Activated naive CD8-positive, alpha-beta T cell treated with anti-CD3 and anti-CD28 coated beads for 36 hours (primary cell): ENCODE results near the gene PI4KA. TPM values are rescaled to one million over a fixed set of nuclear protein-coding genes. Genes with fewer than 3 reads are reported as not detected.
"Not testable (repeated sequence)": the region's sequence is repeated elsewhere in the genome, so short reads cannot be mapped to it uniquely, and the experiment has no call there.

Experiments used
- DNase-seq: peaks from one replicate; pipeline ENCODE4 v3.0.0; 2021
- H3K27ac Mint-ChIP-seq: one replicate; pipeline ENCODE4 v1.8.0; 2022; ENCODE audit warnings: mild to moderate bottlenecking, moderate library complexity, mixed read lengths
- H3K27me3 Mint-ChIP-seq: one replicate; pipeline ENCODE4 v1.8.0; 2022; ENCODE audit warnings: mild to moderate bottlenecking, mixed read lengths
- H3K36me3 Mint-ChIP-seq: one replicate; pipeline ENCODE4 v1.8.0; 2021; ENCODE audit warnings: mild to moderate bottlenecking, mixed read lengths
- H3K4me1 Mint-ChIP-seq: one replicate; pipeline ENCODE4 v1.8.0; 2021; ENCODE audit warnings: mixed read lengths
- H3K4me3 Mint-ChIP-seq: one replicate; pipeline ENCODE4 v1.8.0; 2022; ENCODE audit warnings: mild to moderate bottlenecking, moderate library complexity, mixed read lengths
- H3K9me3 Mint-ChIP-seq: one replicate; pipeline ENCODE4 v1.8.0; 2022; ENCODE audit warnings: mixed read lengths
- total RNA-seq, 2 experiments: library from RNA; stranded (reverse); gene quantifications; one replicate each; pipeline ENCODE4 v1.2.3, GENCODE V29; 2021

The PI4KA gene
- total RNA-seq, 2 experiments from 2014 or later, result 49.3 to 51.3 TPM

DNA sequence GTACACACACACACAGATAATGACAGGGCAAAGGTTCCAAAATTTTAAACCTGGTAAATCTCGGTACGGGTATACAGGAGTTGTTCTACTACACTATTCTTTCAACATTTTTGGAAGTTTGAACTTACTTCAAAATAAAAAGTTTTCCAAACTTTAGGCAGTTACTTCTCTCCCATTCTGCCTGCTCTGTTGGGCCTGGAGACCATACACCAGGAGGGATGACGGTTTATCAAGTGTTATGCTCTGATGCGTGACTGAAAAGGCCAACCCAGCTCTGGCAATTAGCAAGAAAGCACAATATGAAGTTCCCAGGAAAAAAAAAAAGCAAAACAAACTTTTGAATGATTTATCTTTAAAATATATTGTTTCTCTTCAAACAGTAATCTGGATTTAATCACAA is 83.7 kb downstream of the PI4KA start:
- Mint-ChIP-seq H3K27ac (no peak overlapping the region), H3K36me3 (peaks cover 3% of the 10 kb centered on the region), H3K27me3 (no peaks in the 10 kb centered on the region), H3K4me1 (peaks cover 9% of the 10 kb centered on the region), H3K9me3 (no peaks in the 10 kb centered on the region), H3K4me3 (no peak overlapping the region)
- no peak for DNase-seq

DNA sequence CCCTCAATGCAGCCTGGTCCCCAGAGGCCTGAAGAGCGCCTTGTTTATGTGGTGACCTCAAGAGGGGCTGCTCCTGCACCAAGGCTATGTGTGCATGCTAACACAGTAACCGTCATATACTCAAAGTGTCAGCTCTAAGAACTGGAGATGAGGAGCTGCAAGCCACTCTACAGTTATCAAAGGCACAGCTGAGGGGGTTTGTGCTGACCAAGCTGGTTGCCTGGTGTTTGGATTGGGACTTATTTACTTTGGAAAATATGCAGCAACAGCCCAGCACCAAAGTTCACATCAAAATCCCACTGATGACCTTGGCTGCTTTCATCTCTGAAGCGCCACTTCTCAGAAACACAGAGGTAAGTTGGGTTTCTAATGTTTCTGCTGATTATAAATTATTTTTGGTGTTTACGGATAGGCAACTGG is 84.8 kb downstream of the PI4KA start, which contains the start of gene SERPIND1:
SERPIND1 (plus strand) TSS at position 321 of the 420 bp plus-strand sequence. CDS start 5,200 bp downstream, outside the sequence.
- no peaks in the 10 kb centered on the region for H3K27me3 Mint-ChIP-seq
- peaks cover 3% of the 10 kb centered on the region for H3K4me1 Mint-ChIP-seq
- H3K9me3 Mint-ChIP-seq, result no peaks in the 10 kb centered on the region
- H3K27ac Mint-ChIP-seq, result no peak within 1 kb of the TSS
- no peaks in the 10 kb centered on the region for H3K36me3 Mint-ChIP-seq
- DNase-seq, result no peak
- no peak within 1 kb of the TSS for H3K4me3 Mint-ChIP-seq

DNA sequence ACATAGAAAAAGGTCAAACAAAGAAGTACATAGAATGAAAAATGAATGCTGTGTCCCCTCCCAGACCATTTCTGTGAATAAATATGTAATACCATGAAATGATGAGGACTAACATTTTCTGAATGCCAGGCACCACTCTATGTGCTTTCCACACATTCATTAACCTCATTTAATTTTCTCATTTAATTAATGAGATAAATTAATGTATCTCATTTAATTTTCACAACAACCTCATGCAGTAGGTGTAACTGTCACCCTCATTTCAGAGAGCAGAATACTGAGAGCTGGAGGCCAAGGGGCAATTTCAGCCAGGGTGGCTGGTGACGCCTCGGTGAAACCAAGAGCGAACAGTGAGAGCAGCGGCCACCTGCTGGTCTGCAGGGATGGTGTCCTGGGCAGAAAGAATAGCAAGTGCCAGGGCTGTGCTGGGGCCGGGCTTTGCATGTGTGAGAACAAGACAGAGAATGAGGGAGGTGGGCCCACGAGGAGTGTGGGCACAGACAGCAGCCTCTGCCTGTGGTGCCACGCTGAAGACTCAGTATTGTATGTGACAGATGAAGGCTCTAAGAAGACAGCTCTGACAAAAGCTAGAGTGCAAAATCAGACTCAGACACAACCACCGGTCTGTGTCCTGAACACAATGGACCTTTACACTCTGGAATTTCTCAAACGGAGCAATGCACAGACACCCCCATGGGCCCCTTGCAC is 86.5 kb downstream of the PI4KA start:
- Mint-ChIP-seq H3K27me3 (no peaks in the 10 kb centered on the region), H3K4me1 (no peaks in the 10 kb centered on the region), H3K36me3 (no peaks in the 10 kb centered on the region), H3K4me3 (no peak overlapping the region), H3K9me3 (no peaks in the 10 kb centered on the region), H3K27ac (no peak overlapping the region)
- no peak for DNase-seq

DNA sequence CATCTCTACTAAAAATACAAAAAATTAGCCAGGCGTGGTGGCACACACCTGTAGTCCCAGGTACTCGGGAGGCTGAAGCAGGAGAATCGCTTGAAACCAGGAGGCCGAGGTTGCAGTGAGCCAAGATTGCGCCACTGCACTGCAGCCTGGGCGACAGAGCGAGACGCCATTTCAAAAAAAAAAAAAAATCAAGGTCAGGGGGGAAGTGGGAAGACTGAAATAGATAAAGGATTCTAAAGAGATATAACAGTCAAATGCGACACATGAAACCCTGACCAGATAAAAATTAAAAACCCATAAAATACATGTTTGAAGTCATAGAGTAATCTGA is 89.2 kb downstream of the PI4KA start:
- DNase-seq, H3K4me1 Mint-ChIP-seq, H3K27ac Mint-ChIP-seq, H3K27me3 Mint-ChIP-seq, H3K9me3 Mint-ChIP-seq, H3K4me3 Mint-ChIP-seq, H3K36me3 Mint-ChIP-seq: not testable (repeated sequence)

DNA sequence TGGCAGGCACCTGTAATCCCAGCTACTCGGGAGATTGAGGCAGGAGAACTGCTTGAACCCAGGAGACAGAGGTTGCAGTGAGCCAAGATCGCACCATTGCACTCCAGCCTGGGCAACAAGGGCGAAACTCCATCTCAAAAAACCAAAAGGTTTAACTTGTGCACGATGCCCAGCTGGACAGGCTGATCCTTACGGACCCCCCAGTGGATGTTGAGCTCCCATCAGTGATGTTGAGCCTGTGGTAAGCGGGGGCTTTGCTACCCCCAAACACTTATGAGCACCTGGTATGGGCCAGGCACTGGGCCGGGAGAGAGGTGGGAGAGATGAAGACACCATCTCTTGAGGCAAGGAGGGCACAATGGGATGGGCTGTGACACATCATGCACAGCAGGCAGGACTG is 92.1 kb downstream of the PI4KA start:
- peaks cover 10% of the 10 kb centered on the region for H3K36me3 Mint-ChIP-seq
- H3K4me1 Mint-ChIP-seq, result no peaks in the 10 kb centered on the region
- DNase-seq, result no peak
- no peak overlapping the region for H3K27ac Mint-ChIP-seq
- H3K9me3 Mint-ChIP-seq, result no peaks in the 10 kb centered on the region
- H3K4me3 Mint-ChIP-seq, result no peak overlapping the region
- H3K27me3 Mint-ChIP-seq, result no peaks in the 10 kb centered on the region

DNA sequence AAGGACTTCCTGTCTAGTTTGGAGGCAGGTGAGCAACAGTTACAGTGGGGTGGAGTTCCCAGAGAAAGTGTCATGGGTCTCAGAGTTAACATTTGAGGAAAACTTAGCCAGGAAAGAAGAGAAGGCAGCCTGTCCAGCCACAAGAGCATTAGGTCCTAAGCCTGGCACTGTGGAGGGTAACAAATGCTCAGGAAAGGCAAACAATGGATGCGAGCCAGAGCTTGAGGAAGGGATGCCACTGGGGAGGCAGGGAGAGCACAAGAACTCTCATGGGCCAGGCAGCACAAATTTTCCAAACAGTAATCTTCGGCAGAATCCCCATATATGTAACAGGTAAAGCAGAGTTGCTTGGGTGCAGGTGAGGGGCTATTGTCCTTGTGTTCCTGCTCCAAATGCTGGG is 92.7 kb downstream of the PI4KA start:
- Mint-ChIP-seq H3K27ac (no peak overlapping the region), H3K27me3 (no peaks in the 10 kb centered on the region), H3K36me3 (peaks cover 10% of the 10 kb centered on the region), H3K9me3 (no peaks in the 10 kb centered on the region), H3K4me3 (no peak overlapping the region), H3K4me1 (no peaks in the 10 kb centered on the region)
- DNase-seq, result no peak

DNA sequence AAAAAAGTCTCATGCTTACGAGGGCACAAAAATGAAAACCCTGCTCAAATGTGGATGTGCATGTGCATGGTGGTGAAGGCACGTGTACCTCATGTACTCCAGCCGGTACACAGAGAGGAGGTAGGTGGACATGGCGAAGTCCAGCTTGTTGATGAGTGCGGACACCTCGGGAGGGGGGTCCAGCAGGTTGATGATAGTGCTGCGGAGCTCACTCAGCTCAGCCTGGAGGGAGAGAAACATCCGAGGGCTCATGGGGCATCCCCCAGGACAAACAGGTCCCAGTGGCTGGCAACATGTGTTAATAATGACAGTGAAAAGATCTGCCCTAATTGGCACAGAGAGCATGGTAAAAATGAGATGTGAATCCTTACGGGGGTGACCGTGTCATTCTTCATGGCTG is 93.9 kb downstream of the PI4KA start:
- no peaks in the 10 kb centered on the region for H3K9me3 Mint-ChIP-seq
- H3K4me3 Mint-ChIP-seq, result no peak overlapping the region
- H3K27ac Mint-ChIP-seq, result no peak overlapping the region
- peaks cover 12% of the 10 kb centered on the region for H3K36me3 Mint-ChIP-seq
- no peak for DNase-seq
- H3K4me1 Mint-ChIP-seq, result no peaks in the 10 kb centered on the region
- no peaks in the 10 kb centered on the region for H3K27me3 Mint-ChIP-seq

DNA sequence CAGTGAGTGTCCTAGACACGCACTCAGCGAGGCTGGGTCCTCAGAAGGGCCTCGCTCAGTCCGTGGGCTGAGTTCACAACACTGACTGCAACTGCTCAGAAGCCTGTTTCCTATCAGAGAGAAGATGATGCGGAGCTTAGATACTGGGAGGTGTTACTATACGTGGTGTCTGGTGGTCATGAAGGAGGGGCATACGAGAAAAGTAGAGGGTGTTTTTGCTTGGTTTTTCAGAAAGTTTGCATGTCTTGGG is 94.2 kb downstream of the PI4KA start:
- no peak for DNase-seq
- H3K27ac Mint-ChIP-seq, result no peak overlapping the region

DNA sequence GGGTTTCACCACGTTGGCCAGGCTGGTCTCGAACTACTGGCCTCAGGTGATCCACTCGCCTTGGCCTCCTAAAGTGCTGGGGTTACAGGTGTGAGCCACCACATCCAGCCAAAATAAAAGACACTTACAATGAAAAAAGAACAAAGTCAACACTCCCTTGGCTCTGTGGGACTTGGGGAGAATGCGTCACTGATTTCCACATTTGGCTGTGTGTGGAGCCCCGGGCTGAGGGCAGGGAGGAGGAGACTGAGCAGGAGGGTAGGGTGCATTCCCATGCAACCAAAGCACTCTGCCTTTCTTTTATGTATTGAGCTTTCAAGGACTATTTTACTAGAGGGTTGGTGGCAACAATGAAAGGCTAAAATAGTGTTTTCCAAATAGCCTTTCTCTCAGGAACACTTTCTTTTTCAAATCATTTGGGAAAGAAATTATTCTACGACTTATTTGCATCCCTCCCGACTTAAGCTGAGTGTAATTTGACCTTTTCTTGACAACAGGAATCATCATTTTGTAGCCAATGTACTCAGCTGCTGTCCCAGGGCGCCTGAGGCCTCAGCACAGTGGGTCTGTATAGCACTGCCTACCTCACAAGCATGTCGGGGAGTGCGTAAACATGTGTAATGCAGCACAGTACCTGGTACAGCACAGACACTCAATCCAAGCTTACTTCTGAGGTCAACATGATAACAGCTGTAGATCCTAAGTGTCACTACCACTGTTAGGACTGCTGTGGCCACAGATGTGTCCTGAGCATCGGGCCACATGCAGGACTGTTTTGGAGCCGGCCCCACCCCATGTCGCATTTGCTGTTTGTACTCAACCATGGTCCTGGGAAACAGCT is 94.8 kb downstream of the PI4KA start:
- Mint-ChIP-seq H3K4me3 (no peak overlapping the region), H3K9me3 (no peaks in the 10 kb centered on the region), H3K4me1 (no peaks in the 10 kb centered on the region), H3K36me3 (peaks cover 12% of the 10 kb centered on the region), H3K27ac (no peak overlapping the region), H3K27me3 (no peaks in the 10 kb centered on the region)
- no peak for DNase-seq

More for the DNA sequence above, 94.2 kb downstream of the PI4KA start:
- Mint-ChIP-seq H3K4me1 (no peaks in the 10 kb centered on the region), H3K27me3 (no peaks in the 10 kb centered on the region), H3K4me3 (no peak overlapping the region), H3K9me3 (no peaks in the 10 kb centered on the region), H3K36me3 (peaks cover 12% of the 10 kb centered on the region)

DNA sequence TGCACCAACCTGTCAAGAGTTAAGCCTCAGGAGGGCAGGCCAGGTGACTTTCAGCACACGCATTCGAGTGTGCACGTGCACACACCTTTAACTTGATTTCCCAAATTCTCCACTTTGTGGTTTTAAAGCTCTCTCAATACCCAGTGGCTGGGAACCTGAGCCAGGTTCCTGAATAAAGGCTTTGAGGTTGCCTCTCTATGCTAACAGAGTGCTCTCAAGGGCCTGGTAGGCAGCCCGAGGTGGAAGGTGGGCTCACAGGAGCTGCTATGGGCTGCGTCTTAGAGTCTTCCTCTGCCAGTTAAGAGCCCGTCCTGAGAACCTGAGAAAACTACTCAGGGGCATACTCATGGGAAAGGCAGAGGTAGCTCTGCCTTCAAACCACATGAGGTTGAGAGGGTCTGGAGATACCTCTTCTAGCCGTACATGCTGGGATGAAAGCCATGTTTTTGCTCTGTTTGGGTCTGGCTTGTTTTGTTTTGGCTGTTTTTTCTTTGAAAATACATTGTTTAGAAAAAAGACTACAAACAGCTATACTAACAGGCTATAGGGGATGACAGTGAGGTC is 96.3 kb downstream of the PI4KA start:
- no peaks in the 10 kb centered on the region for H3K27me3 Mint-ChIP-seq
- DNase-seq, result no peak
- no peaks in the 10 kb centered on the region for H3K4me1 Mint-ChIP-seq
- no peak overlapping the region for H3K27ac Mint-ChIP-seq
- H3K9me3 Mint-ChIP-seq, result no peaks in the 10 kb centered on the region
- peaks cover 12% of the 10 kb centered on the region for H3K36me3 Mint-ChIP-seq
- H3K4me3 Mint-ChIP-seq, result no peak overlapping the region

DNA sequence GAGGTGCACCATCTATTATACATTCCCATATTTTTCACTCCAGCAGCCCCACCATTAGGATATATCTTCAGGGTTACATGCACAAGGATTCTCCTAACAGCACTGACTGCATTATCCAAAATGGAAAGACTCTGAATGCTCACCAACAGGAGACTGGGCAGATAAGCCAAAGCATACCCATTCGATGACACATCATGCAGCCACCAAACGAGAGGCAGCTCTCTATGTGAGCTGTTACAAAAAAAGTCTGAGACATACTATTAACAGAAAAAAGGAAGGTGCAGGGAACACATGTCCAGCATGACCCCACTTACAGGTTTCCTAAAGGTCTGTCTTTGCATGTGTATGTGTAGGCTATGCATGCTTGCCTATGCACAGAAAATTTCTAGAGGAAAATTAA is 97.1 kb downstream of the PI4KA start:
- Mint-ChIP-seq H3K27ac (no peak overlapping the region), H3K27me3 (no peaks in the 10 kb centered on the region), H3K4me3 (no peak overlapping the region), H3K9me3 (no peaks in the 10 kb centered on the region), H3K4me1 (no peaks in the 10 kb centered on the region), H3K36me3 (peaks cover 12% of the 10 kb centered on the region)
- no peak for DNase-seq

DNA sequence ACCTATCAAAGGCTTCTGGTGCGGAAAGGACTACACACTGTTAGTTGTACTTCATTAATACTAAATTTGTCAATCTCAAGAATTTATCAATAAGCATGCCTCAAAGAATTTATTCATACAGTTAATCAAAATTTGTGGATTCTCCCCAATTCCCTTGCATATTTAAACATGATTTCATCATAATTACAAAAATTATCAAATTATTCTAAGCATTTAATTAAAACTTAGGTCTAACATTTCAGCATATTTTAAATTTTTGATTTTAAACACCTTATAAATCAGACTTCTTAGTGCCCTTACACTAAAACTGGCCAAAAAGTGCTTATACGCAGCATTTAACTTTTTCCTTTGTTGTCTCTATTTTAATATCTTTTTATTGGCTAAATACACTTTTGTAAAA is 98.5 kb downstream of the PI4KA start:
- Mint-ChIP-seq H3K36me3 (peaks cover 12% of the 10 kb centered on the region), H3K9me3 (no peaks in the 10 kb centered on the region), H3K27me3 (no peaks in the 10 kb centered on the region), H3K4me3 (no peak overlapping the region), H3K4me1 (no peaks in the 10 kb centered on the region), H3K27ac (no peak overlapping the region)
- no peak for DNase-seq

DNA sequence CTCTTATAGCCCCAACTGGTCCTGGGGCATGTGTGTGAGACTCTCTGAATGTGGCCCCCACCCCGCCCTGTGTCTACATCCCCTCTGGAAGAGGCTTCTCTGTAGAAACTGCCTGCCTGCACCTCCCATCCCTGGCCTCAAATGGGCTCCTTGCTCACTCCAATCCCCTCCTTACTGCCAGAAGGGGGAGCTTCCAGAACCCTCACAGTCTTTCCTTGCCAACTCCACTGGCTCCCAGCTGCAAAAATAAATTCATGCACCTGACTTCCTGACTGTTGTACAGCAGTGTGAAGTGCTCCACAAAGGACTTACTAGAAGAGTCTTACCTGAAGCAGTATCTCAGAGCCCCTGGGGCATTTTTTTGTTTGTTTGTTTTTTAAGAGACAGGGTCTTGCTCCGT is 99.9 kb downstream of the PI4KA start:
- Mint-ChIP-seq H3K36me3 (peaks cover 4% of the 10 kb centered on the region), H3K9me3 (no peaks in the 10 kb centered on the region), H3K4me1 (no peaks in the 10 kb centered on the region), H3K27ac (no peak overlapping the region), H3K27me3 (no peaks in the 10 kb centered on the region), H3K4me3 (no peak overlapping the region)
- no peak for DNase-seq

DNA sequence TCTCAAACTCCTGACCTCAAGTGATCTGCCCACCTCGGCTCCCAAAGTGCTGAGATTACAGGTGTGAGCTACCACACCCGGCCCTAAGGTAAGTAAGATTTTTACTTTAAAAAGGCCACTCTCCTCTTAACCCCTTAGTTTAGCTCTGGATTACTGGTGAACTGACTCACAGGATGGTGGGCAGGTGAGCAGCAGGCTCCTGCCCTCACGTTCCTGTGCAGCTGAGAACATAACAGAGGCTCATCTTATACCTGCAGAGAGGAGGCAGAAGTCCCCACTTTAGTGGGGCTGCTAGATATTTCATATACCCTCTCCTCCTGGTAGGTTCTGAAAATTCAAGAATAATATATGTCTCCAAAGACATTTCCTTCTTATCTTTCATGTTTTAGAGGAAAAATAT is 101.8 kb downstream of the PI4KA start:
- no peak overlapping the region for H3K4me3 Mint-ChIP-seq
- no peaks in the 10 kb centered on the region for H3K27me3 Mint-ChIP-seq
- H3K27ac Mint-ChIP-seq, result no peak overlapping the region
- no peak for DNase-seq
- no peaks in the 10 kb centered on the region for H3K9me3 Mint-ChIP-seq
- H3K4me1 Mint-ChIP-seq, result no peaks in the 10 kb centered on the region
- H3K36me3 Mint-ChIP-seq, result peaks cover 2% of the 10 kb centered on the region

DNA sequence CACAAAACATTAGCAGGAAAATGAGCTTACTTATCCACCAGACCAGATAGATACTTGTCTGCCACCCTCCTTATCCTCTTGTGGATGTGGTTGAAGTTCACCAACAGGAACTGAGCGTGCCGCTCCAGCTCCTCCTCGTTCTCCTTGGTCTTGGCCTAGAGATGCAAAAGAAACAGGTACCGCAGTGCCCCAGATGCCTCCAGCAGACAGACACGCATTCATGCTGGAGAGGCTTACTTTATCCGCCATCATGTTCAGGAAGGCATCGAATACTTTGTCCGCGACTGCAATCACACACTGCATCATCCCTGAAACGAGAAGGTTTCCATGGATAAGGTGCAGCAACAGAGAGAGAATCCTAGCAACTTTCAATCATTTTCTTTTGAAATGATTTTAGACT is 105.7 kb downstream of the PI4KA start:
- Mint-ChIP-seq H3K27ac (no peak overlapping the region), H3K9me3 (no peaks in the 10 kb centered on the region), H3K4me3 (no peak overlapping the region), H3K36me3 (peaks cover 5% of the 10 kb centered on the region), H3K27me3 (no peaks in the 10 kb centered on the region), H3K4me1 (peaks cover 13% of the 10 kb centered on the region)
- no peak for DNase-seq
